HG02840 (cell line): ENCODE measurements around the gene ADAM10.
"Not testable (repeated sequence)": the region's sequence is repeated elsewhere in the genome, so short reads cannot be mapped to it uniquely, and the experiment has no call there.

Source experiments
- ATAC-seq: cut with Tn5 transposase; IDR thresholded peaks from one replicate; pipeline ENCODE4 v1.9.1; 2021; ENCODE audit warnings: mild to moderate bottlenecking, moderate library complexity, moderate number of reproducible peaks; ENCODE audit not compliant: unreplicated experiment, low FRiP score

ADAM10 gene

DNA sequence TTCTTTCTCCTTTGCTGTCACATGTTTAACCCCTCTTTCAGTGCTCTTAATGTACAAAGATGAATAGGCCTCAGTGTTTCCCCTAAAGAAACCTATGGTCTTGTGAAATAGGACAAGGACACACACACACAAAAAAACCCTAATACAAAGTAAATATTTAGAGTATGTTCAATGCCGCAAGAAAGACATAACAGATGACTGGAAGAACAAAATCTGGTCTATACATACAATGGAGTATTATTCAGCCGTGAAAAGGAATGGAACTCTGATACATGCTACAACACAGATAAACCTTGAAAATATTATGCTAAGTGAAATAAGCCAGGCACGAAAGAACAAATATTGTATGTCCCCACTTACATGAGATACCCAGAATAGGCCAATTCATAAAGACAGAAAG lies 123.1 kb downstream of the ADAM10 start:
- ATAC-seq, result no peak

DNA sequence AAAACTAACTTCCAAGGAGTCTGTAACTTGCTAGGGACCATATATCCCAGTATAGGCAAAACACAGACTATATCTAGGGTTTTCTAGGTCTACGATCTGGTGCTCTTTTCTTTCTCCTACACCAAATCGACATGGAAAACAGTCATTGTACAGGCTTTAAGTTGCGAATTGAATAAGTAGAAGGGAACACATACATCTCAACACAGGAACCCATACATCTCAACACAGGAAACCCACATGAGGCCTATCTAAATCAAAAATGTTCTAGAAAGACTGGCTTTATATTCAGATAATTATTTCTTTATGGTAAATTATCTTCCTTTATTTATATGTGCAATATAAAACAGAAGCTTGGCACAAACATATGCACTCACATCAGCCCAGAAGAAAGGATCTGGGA lies 126.6 kb downstream of the ADAM10 start:
- ATAC-seq, result no peak

DNA sequence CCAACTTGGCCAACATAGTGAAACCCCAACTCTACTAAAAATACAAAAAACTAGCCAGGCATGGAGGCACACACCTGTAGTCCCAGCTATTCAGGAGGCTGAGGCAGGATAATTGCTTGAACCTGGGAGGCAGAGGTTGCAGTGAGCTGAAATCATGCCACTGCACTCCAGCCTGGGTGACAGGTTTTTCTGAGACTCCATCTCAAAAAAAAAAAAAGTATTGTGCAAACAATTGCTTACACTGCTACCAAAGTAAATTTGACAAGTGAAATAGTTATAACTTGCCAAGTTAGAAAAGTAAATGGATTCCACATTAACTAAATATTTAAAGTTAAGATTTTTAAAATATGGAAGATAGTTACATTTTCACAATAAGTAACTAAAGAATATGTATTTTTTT lies 129.2 kb downstream of the ADAM10 start:
- ATAC-seq, result not testable (repeated sequence)

DNA sequence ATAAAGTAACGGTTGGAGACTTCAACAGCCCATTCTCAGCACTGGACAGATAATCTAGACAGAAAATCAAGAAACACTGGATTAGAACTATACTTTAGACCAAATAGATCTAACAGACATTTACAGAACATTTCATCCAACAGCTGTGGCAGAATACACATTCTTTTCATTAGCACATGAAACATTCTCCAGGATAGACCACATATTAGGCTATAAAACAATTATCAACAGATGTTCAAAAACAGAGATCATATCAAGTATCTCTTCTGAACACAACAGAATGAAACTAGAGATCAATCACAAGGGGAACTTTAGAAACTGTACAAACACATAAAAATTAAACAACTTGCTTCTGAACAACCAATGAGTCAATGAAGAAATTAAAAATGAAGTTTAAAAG lies 133.3 kb downstream of the ADAM10 start:
- ATAC-seq, result no peak

DNA sequence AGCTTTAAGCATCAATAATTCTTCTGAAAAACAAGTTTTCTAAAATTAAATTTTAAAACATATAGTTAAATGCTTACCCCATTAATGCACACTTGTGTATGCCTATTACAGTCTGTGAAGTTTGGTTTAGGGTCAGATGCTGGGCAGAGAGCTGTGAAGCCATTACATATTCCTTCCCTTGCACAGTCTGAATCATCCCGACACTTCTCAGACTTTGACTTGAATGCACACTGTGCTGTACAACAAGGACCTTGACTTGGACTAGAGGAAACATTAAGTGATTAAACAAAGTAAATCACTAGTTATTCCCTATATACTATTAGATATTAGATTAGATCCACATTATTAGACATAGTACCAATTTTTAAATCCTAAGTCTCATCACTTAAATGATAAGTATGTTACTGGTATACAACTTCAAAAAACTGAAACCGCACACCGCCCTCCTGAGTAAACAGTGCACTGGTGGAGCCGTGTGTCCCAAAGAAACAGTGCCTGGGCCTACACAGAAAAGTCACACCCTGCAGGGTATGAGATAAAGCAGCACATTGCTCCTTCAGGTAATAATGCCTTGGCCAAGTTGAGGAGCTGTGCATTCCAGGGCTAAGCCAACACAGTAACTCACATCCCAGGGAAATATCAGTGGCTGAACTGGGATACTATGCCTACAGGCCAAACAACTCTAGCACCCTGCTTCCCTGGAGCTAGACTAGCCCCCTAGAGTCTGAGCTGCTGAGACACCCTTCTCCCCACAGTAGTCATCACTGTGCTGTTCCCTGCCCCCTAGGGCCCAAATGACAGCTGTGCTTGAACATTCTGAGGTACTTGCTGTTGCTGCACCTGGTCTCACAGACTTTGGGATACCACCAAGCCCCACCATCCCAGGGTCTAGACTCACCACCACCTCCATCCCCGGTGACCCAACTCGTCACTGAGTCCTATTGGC lies 137.5 kb downstream of the ADAM10 start:
- ATAC-seq, result no peak

DNA sequence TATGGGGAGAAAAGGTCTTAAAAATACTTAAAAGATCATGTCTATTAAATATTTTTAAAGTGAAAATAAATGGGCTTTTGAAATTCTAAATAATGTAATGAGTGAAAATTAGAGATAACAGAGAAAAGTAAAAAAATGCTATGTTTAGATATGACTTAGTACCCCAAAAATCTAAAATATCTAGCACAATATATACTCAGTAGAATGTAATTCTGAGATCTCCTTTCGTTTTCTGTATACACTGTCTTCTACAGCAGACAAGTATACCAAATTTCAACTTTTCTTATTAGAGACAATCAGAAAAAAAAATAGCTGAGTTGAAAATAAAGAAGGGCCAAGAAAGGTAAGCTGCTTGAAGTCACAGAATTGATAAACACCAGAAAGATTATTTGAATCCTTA lies 140.8 kb downstream of the ADAM10 start:
- no peak for ATAC-seq

DNA sequence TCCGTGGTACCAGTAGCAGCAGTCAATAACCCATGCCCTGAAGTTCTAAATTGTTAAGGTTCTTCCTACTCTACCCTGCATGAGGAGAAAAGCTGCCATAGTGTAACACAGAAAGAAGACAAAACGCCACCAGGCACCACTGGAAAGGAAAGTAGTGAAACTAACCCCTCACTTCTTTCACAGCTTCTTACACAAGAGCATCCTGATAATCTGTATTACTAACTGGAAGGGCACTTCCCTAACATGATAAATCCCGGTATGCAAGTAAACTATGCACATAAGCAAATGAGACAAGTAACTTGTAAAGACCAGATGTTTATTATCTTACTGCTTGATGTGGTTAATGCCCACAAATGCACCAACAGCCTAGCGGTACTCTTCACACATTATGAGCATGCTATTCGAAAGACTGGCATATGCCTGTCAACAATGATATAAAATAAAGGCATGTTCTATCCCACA lies 141.3 kb downstream of the ADAM10 start:
- no peak for ATAC-seq

DNA sequence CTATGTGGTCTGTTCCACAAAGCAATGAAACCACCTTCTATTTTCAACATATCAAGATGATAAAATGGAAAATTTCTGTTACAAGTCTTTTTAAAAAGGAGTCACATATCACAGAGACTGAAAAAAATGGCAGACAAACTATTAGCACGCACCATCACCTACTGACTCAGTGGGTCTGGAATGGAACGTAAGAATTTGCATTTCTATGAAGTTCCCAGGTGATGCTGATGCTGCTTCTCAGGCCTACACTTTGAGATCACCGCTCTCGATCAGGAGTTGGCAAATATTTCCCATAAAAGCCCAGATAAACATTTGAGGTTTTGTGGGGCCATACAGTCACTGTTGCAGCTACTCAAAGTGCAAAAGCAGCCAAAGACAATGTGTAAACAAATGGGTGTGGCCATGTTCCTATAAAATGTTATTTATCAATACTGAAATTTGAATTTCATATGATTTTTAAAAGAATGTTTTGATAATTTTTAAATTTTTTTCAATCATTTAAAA lies 142.9 kb downstream of the ADAM10 start:
- ATAC-seq, result no peak

DNA sequence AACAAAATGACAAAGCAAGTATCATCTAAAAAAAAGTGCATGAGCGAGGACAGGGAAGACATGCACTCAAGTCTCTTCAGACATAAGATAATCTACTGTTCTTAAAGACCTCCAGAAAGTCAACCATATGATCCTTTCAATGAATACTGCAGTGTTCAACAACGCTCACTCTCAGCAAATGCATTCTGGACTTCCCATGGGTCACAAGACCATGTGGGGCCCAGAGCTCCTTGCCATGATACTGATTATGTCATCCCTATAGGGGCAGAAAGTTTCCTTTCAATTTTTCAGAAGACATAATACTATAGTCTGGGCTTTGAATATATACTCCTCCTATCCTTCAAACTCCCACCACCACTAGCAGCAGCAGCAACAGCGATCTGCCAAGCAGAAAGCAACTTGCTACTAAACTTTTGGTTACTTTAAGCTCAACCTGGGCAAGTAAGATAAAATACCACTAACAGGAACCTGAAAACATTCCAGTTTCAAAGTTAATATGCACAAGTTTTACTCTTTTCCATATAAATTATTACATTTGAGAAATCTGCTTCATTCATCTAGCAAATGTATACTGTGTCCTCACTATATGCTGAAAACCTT lies 143.5 kb downstream of the ADAM10 start:
- ATAC-seq, result no peak

DNA sequence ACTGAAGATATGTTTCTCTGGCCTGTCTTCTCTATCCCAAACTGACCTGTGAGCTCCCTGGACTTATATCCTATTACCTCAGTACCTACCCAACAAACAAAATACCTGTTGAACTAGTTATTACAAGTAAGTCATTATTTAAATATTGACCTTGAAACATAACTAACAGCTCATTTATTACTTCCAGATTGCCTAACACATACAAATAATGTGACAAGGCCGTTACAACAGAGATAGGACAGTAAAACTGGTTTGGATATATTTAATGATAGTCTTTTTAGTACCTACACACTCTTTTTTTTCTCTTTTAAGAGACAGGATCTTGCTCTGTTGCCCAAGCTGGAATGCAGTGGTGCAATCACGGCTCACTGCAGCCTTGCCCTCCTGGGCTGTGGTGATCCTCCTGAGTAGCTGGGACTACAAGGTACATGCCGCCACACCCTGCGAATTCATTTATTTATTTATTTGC lies 145.0 kb downstream of the ADAM10 start:
- no peak for ATAC-seq

DNA sequence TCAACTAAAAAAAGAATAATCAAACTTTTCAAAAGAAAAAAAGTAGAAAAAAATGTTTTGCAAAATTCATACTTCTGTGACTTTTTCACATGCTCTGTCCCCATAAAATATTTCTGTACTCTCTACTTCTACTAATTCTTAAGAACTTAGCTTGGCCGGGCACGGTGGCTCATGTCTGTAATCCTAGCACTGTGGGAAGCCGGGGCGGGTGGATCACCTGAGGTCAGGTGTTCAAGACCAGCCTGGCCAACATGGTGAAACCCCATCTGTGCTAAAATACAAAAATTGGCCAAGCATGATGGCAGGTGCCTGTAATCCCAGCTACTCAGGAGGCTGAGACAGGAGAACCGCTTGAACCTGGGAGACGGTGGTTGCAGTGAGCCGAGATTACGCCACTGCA lies 145.6 kb downstream of the ADAM10 start:
- ATAC-seq, result not testable (repeated sequence)

DNA sequence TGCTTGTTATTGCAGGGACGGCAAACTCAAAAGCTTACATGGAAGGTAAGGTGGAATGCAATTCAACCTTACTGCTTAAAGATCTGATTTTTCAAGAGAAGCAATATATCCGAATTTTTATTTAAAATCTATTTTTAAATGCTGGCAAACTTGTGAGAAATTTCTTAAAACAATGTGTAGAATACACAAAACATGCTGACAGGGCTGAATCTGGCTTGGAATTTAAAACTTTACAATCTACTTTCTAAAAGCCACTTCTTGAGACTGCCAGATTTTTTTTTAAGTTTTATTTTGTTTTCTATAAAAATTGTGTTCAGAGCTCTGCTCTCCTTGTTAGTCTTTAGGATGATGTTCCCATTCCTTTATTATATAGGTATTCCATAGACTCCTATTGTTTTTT lies 146.7 kb downstream of the ADAM10 start:
- ATAC-seq, result no peak

DNA sequence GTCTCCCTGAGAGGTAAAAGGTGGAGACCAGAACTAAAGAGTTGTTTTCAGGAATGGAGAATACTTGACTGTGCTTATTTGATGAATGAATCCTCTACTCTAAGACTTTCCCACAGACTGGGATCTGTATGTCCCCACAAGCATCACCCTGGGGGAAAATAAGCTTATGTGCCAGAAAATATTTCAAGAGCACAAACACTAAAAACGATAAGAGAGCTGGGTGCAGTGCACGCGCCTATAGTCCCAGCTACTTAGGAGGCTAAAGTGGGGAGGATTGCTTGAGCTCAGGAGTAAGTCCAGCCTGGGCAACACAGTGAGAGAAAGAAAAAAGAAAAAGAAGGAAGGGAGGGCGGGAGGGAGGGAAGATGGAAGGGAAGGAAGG lies 150.7 kb downstream of the ADAM10 start:
- ATAC-seq, result no peak

DNA sequence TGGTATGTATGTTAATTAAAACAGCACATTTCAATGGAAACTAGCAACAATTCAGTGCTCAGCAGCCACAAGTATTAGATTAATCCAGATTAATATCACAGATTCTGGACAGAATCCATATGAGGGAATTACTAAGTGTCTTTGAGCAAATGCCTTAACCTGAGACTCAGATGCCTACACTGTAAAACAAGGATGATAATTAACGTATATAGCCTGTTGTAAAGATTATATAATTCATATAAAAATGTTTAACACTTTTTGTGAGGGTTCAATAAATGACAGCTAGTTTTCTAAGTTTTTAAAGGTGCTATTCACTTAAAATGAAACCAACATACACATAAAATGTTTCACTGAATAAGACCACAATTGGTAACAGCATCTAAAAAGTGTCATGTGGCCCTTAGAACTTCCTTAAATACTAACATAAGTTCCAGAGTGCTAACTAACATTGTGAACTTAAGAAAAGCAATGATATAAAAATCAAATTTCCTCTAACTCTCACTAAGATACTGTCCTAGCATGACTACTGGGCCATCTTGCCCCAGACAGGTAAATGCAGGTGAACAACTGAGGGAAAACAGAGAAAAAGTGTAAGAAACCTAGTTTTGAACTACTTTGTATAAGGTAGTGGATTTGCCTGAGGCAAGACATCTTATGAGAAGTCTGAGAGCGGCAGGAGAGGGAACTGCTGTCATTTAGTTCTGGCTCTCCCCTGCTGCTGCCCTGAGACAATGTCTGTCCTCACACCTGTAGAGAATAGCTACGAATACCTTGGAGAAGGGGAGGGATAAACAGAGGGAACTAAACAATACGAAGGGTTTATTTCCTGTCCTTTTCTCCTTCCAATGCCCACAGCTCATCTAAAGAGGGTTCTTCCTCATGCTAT lies 151.3 kb downstream of the ADAM10 start:
- ATAC-seq, result no peak

DNA sequence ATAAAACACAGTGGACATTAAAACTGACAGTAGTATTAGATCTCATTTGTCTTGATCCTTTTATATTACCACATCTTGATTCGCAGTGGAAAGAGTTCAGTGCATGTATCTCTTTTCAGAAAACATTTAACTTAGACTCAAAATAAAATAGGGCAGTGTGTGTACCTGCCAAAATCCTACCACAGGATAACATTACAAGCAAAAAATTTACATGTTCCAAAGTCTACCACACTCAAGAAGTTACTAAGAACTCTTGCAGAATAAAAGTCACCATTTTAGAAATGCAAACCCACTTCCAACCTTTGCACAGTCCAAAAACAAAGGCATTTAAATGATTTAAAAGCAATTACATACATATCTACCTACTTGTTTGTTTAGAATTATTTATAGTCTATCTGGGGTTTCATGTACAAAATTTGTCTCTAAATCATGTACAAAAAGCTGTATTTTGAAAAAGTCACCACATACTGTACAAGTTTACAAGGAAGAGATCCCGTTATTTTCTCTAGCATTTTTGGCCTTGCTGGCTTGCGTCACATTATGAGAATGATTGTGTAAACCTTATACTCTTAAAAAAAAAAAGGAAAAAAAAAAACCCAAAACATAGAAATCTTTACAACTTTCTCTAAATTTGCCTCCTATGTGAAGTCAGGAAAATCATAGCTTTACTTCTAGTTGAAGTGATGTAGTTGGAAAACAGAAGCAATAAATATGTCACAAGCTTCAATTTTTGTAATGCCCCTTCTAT lies 153.8 kb downstream of the ADAM10 start:
- ATAC-seq, result no peak

DNA sequence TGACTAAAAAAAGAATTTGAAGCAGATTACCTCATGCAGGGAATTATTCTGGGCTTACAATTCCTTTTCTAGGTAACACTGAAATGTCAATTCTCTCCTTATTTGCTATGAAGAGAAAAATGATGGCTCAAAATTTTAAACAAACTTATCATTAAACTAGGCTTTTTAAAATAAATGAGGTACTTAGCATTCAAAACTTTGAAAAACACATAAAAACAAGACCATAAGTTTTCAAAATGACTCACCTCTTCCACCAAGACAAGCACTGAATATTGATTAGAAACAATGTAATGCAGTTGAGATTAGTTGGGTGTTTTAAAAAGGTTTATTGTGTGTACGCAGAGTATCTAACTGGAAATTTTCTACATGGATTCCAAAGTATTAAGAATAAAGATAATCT lies 154.6 kb downstream of the ADAM10 start:
- no peak for ATAC-seq

DNA sequence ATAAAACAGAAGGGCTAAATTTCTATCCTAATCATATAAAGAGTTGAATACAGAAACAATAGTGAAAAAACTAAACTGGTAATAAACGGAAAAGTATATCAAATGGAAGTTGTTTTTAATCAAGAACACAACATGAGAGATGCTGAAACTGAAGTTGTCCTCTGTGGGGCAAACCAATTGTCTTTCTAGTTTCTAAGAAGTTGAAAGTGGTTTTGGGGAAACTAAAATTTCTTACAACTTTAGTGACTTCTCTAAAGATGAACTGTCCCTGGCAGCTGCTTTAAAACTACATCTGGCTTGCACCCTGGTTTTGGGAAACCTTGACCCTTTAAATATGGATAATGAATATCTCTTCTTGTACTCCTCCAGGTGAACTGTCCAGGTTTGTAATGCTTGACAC lies 155.6 kb downstream of the ADAM10 start:
- ATAC-seq, result no peak

DNA sequence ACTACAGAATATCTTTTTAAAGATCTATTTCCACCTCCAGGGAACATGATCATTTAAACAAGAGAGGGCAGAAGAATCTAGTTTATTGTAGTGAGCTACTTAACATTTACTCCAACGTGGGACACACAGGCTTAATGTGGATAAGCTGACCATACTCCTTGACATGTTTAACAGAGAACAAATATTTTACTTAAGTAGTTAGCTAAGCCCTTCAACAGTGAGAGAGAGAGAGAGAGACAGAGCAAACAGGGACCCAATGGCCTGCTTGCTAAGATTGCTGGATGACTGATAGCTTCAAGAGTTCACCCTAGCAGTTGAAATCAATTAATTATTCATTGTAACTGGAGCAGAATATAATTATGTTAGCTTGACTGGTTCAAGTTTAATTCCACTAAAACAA lies 158.6 kb downstream of the ADAM10 start:
- ATAC-seq, result no peak

DNA sequence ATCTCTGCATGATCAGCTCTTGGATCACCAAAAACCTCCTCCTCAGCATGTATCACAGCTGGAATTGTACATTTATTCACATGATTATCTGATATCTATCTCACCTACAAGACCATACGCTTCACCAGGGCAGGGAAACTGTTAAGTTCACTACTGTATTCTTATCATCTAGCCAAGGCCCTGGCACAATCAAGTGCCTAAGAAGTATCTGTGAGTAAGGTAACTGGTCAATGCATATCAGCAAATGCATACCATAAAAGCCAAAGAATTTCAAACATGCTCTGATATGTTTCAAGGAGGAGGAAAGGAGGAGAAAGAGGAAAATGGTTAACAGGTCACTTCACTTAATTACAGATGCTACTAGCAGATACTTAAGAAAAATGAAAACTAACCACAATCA lies 159.3 kb downstream of the ADAM10 start:
- no peak for ATAC-seq

DNA sequence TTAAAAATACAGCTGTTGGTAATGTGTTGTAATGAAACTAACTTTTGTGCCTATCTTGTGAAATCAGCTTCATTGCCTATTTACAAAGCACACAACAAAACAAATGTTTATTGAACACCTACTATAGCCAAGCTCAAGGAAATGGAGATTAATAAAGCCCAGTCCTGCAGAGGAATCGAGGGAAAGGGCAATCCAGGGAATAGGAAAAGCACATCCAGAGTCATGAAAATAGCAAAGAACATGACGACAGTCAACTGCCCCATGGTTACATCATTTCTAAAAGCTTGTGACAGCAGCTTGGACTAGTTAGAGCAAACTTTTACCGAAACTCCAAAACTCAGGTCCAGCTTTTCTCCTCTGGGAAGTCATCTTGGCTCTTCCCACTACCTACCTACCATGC lies 160.5 kb downstream of the ADAM10 start:
- ATAC-seq, result no peak
